ENCODE measurements around the gene LYRM7.

The LYRM7 gene

GRCh38 chr5:131214609-131215227 lies 44.0 kb downstream of the LYRM7 start:
- in situ Hi-C loops (cut with MboI; ENCODE audit: low sequenced_read_pairs, unreplicated experiment) = no loop called here
- no peak for TF ChIP-seq CTCF (IDR thresholded peaks at IDR 0.05; ENCODE audit: borderline replicate concordance, control extremely low read depth, extremely low read depth, insufficient read depth, missing control alignments)

GRCh38 chr5:131217791-131218190 lies 47.0 kb downstream of the LYRM7 start:
- DNase-seq (ENCODE audit: low spot score) = no peak
- TF ChIP-seq CTCF (IDR thresholded peaks at IDR 0.05; ENCODE audit: borderline replicate concordance, control extremely low read depth, extremely low read depth, insufficient read depth, missing control alignments) = no peak
- in situ Hi-C loops (cut with MboI; ENCODE audit: low sequenced_read_pairs, unreplicated experiment) = no loop called here

More at GRCh38 chr5:131214609-131215227, 44.0 kb downstream of the LYRM7 start:
- DNase-seq (ENCODE audit: low spot score) = no peak

DNA sequence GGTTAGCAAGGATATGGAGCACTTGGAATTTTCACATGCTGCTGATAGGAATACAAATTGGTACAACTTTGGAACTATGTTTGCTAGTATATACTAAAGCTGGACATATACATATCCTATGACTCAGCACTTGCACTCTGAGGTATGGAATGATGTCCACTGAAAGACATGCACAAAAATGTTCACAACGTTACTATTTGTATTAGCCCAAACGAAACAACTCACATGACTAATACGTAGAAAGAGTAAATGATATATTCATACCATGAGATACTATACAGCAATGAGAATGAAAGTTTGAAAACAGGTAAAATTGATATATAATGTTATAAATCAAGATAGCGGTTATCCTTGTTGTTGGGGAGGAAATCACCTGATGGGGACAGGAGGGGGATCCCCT lies 47.6 kb downstream of the LYRM7 start:
- DNase-seq (ENCODE audit: low spot score) = no peak
- in situ Hi-C loops (cut with MboI; ENCODE audit: low sequenced_read_pairs, unreplicated experiment) = no loop called here
- no peak for TF ChIP-seq CTCF (IDR thresholded peaks at IDR 0.05; ENCODE audit: borderline replicate concordance, control extremely low read depth, extremely low read depth, insufficient read depth, missing control alignments)

DNA sequence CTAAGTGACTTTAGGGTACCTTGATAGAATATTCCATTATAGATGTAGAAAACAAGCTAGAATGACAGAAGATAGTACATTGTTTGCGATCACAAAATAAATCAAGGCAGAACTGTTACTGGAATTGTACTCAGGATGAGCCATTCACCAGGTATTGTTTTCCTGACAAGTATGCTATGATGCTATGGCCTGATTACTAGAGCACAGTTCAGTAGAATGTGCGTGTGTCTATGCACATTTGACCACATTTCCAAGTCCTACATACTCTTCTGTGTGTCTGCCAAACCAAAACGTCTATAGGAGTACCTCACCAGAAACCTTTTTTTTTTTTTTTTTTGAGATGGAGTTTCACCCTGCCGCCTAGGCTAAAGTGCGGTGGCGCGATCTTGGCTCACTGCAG lies 49.8 kb downstream of the LYRM7 start:
- TF ChIP-seq CTCF (IDR thresholded peaks at IDR 0.05; ENCODE audit: borderline replicate concordance, control extremely low read depth, extremely low read depth, insufficient read depth, missing control alignments) = no peak
- DNase-seq (ENCODE audit: low spot score) = no peak
- in situ Hi-C loops (cut with MboI; ENCODE audit: low sequenced_read_pairs, unreplicated experiment) = no loop called here

DNA sequence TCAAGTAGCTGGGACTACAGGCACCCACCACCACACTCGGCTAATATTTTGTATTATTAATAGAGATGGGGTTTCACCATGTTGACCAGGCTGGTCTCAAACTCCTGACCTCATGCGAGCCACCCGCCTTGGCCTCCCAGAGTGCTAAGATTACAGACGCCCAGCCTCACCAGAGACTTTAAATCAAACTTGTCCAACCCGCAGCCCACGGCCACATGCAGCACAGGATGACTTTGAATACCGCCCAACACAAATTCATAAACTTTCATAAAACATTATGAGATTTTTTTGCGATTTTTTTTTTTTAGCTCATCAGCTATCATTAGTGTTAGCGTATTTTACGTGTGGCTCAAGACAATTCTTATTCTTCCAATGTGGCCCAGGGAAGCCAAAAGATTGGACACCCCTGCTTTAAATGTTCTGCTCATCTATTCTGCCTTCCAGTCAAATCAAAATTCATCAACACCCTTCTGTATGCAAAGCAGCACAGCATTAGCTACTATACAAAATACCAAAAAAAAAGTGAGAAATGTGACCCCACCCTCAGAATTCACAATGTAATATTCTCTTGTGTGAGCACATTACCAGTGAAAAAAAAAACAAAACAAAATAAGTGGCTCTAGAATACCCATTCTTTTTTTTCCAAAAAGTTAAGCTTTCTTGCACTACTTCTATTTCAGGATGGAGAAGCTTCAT lies 50.4 kb downstream of the LYRM7 start:
- TF ChIP-seq CTCF (IDR thresholded peaks at IDR 0.05; ENCODE audit: borderline replicate concordance, control extremely low read depth, extremely low read depth, insufficient read depth, missing control alignments) = no peak
- DNase-seq (ENCODE audit: low spot score) = no peak
- in situ Hi-C loops (cut with MboI; ENCODE audit: low sequenced_read_pairs, unreplicated experiment) = no loop called here

DNA sequence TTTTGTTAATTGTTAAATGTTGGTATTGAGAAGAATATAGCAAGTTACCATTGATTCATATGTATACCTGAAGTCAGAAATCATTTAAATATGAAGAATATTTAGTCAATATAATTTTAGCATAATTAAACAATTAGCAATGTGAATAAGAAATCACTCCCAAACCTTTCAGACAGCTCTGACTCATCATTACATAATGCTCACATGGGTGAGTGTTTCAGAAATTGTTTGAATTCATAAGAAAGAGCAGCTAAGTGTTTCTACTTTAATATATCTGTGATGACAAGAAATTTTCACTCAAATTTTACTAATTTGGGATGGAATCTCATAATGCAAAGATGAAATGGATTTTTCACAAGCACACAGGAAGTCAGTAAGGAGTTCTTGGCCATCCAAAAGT lies 51.1 kb downstream of the LYRM7 start:
- in situ Hi-C loops (cut with MboI; ENCODE audit: low sequenced_read_pairs, unreplicated experiment) = no loop called here
- no peak for DNase-seq (ENCODE audit: low spot score)
- no peak for TF ChIP-seq CTCF (IDR thresholded peaks at IDR 0.05; ENCODE audit: borderline replicate concordance, control extremely low read depth, extremely low read depth, insufficient read depth, missing control alignments)
